VCaP (cell line): ENCODE data around the gene TAOK1.

Source experiments
- H3K27ac ChIP-seq: fragments of 450-650 bp; 2 replicates; pipeline ENCODE4 v1.5.1; 2017
- TF ChIP-seq, protein P1 (sequence below): fragments of 450-650 bp; conservative IDR thresholded peaks from 2 replicates; pipeline ENCODE4 v1.5.1; 2017; ENCODE audit warnings: mild to moderate bottlenecking, moderate library complexity

TAOK1 gene

GRCh38 chr17:29561554-29562517 is 171.7 kb downstream of the TAOK1 start:
- no peak overlapping the region for H3K27ac ChIP-seq

GRCh38 chr17:29562615-29563014 is 172.5 kb downstream of the TAOK1 start:
- H3K27ac ChIP-seq: no peak overlapping the region
- TF ChIP-seq, protein P1, sequence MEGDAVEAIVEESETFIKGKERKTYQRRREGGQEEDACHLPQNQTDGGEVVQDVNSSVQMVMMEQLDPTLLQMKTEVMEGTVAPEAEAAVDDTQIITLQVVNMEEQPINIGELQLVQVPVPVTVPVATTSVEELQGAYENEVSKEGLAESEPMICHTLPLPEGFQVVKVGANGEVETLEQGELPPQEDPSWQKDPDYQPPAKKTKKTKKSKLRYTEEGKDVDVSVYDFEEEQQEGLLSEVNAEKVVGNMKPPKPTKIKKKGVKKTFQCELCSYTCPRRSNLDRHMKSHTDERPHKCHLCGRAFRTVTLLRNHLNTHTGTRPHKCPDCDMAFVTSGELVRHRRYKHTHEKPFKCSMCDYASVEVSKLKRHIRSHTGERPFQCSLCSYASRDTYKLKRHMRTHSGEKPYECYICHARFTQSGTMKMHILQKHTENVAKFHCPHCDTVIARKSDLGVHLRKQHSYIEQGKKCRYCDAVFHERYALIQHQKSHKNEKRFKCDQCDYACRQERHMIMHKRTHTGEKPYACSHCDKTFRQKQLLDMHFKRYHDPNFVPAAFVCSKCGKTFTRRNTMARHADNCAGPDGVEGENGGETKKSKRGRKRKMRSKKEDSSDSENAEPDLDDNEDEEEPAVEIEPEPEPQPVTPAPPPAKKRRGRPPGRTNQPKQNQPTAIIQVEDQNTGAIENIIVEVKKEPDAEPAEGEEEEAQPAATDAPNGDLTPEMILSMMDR: no peak

More at GRCh38 chr17:29561554-29562517, 171.7 kb downstream of the TAOK1 start:
- TF ChIP-seq, protein P1: no peak

DNA sequence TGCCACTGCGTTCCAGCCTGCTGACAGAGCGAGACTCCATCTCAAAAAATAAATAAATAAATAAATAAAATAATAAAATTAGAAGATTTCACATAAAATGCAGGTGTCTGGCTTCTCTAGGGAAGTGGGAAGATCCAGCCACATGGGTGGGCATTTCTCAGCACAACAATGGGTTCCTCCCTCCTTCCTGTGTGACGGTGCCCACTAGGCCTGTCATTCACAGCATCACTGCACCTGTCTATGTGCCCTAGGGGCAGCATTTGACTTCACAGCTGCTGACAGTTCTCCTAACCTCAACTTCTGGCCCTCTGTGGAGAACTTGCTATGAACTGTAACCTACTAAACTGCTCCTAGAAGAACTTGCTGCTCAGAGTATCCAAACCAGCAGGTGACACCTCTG is 173.7 kb downstream of the TAOK1 start:
- TF ChIP-seq, protein P1: no peak
- no peak overlapping the region for H3K27ac ChIP-seq

DNA sequence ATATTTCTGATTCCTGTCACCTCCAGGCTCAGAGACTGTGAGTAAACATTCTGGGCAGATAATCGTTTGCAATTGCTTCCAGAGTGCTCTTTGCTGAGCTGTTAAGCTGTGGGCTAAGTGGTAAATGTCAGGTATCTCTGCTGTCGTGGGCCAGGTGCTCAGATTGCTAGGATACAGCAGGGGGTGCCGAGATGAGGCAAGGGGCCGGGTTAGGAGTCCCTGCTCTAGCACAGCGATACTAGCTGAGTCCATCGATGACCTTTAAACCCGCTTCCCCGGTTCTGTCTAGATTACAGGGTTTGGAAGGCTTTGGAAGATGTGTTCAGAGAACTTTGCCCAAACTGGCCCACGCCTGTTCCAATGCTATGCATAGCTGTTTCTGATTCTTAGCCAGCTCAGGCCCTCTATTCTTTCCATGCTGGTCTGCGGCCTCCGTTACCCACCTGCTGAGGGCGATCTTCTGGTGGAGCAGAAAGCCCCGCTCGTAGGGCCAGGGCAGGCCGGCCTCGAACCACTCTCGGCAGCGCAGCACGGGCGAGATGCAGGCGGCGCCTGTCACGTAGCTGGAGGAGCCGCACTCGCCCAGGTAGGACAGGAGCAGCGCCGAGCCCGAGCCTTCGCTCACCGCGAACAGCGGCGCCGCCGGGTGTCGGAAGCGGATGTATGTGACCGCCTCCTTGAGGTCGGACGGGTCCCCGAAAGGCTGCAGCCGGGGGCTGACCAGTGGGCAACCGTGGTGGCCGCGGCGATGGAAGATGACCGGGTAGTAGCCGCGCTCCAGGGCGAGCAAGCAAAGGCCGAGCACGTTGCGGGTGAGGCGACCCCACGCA is 175.7 kb downstream of the TAOK1 start:
- TF ChIP-seq, protein P1: no peak

GRCh38 chr17:29566473-29567303 is 176.5 kb downstream of the TAOK1 start, which contains the start of gene ABHD15:
ABHD15 (minus strand) TSS chr17:29567037; CDS start chr17:29566966, 71 bp downstream.
- TF ChIP-seq, protein P1: peak; percentile 18; the same call in 1 of the 2 replicates
- peak within 1 kb of the TSS; percentile 89 for H3K27ac ChIP-seq

More for the DNA sequence above, 175.7 kb downstream of the TAOK1 start:
- peak overlapping the region; percentile 89 for H3K27ac ChIP-seq

DNA sequence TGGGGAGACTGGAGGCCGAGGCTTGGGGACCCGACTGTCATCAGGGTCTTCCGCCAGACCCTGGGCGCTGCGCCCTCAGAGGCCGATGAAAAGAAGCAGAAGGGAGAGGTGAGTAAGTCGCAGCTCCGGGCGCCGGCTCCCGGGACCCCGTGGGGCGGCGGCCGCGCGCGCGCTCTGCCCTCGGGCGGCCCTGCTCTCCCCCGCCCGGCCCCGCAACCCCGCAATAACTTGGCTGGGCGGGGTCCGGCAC is 177.1 kb downstream of the TAOK1 start:
- TF ChIP-seq, protein P1: no peak
- peak overlapping the region; percentile 89 for H3K27ac ChIP-seq
